WTC11 (cell line): ENCODE results near the gene PPHLN1.

Experiments
- ATF2 ChIP-seq: sonication (generic); formaldehyde crosslinking; IDR thresholded peaks from 2 replicates; pipeline ENCODE4 v1.8.1; 2022; ENCODE audit warnings: low read depth, missing genetic modification reagents, borderline replicate concordance
- CBFB ChIP-seq: sonication (generic); formaldehyde crosslinking; IDR thresholded peaks from 2 replicates; pipeline ENCODE4 v1.8.1; 2022; ENCODE audit warnings: mild to moderate bottlenecking, low read depth, missing genetic modification reagents
- CREB1 ChIP-seq: sonication (generic); formaldehyde crosslinking; IDR thresholded peaks from 2 replicates; pipeline ENCODE4 v1.8.0; 2023; ENCODE audit warnings: mild to moderate bottlenecking, missing genetic modification reagents
- CTCF ChIP-seq: fragments of 200-600 bp; IDR thresholded peaks from 2 replicates; pipeline ENCODE4 v1.8.0; 2022; ENCODE audit warnings: antibody characterized with exemption
- ESRRA ChIP-seq: sonication (generic); formaldehyde crosslinking; IDR thresholded peaks from 2 replicates; pipeline ENCODE4 v1.8.1; 2022; ENCODE audit warnings: mild to moderate bottlenecking, missing genetic modification reagents, borderline replicate concordance
- MLX ChIP-seq: sonication (generic); formaldehyde crosslinking; IDR thresholded peaks from 2 replicates; pipeline ENCODE4 v1.8.1; 2023; ENCODE audit warnings: mild to moderate bottlenecking, missing genetic modification reagents, moderate library complexity
- MYBL2 ChIP-seq: sonication (generic); formaldehyde crosslinking; IDR thresholded peaks from 2 replicates; pipeline ENCODE4 v1.8.1; 2023; ENCODE audit warnings: mild to moderate bottlenecking, moderate library complexity, missing genetic modification reagents
- NR2C2 ChIP-seq: sonication (generic); formaldehyde crosslinking; IDR thresholded peaks from 2 replicates; pipeline ENCODE4 v1.8.0; 2022; ENCODE audit warnings: mild to moderate bottlenecking, missing genetic modification reagents
- RELA ChIP-seq: sonication (generic); formaldehyde crosslinking; IDR thresholded peaks from 2 replicates; pipeline ENCODE4 v1.8.1; 2022; ENCODE audit warnings: missing genetic modification reagents, mild to moderate bottlenecking, borderline replicate concordance
- SMAD4 ChIP-seq: sonication (generic); formaldehyde crosslinking; IDR thresholded peaks from 2 replicates; pipeline ENCODE4 v1.8.0; 2022; ENCODE audit warnings: mild to moderate bottlenecking, missing genetic modification reagents
- USF1 ChIP-seq: sonication (generic); formaldehyde crosslinking; IDR thresholded peaks from 2 replicates; pipeline ENCODE4 v1.8.0; 2022; ENCODE audit warnings: mild to moderate bottlenecking, missing genetic modification reagents
- ZSCAN18 ChIP-seq: fragments of 250-450 bp; sonication (Bioruptor Pico); IDR thresholded peaks from 2 replicates; pipeline ENCODE4 v2.1.2; 2022; ENCODE audit warnings: mild to moderate bottlenecking, moderate library complexity

GRCh38 chr12:42472376-42472775, 146.4 kb downstream of the PPHLN1 start:
- TF ChIP-seq CTCF (no peak), MYBL2 (CRISPR knock-in tag) (no peak), MLX (CRISPR knock-in tag) (no peak), SMAD4 (no peak), USF1 (CRISPR knock-in tag) (no peak), ESRRA (CRISPR knock-in tag) (no peak), CBFB (no peak), ATF2 (CRISPR knock-in tag) (no peak), ZSCAN18 (CRISPR knock-in tag) (no peak), NR2C2 (no peak), RELA (CRISPR knock-in tag) (no peak), CREB1 (CRISPR knock-in tag) (no peak)
